Measurements from ENCODE around the gene FGF10.

The FGF10 gene

GRCh38 chr5:44358421-44358820, 30.8 kb downstream of the FGF10 start:
- DNase-seq (ENCODE audit: low read depth in 2 of 2): no peak

- no peak for DNase-seq (ENCODE audit: low read depth in 2 of 2)
Measured at GRCh38 chr5:44356231-44356630, 33.0 kb downstream of the FGF10 start.

DNA sequence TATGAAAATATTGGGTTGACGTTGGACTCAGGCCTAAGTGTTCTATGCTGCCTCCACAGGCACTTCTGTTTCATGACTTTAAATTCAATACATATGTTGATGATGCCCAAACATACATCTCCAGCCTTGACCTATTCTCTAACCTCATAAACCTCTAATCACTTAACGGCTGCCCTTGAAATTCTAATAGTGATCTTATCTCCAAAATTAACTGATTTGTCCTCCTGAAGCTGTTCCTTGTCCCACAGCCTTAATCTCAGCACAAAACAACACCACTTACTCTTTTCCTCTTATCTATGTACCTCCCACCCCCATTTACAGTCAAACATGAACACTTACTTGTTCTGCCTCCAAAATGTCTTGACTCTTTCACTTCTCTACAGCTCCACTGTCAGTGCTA, 43.3 kb downstream of the FGF10 start:
- DNase-seq (ENCODE audit: low read depth in 2 of 2): no peak

DNA sequence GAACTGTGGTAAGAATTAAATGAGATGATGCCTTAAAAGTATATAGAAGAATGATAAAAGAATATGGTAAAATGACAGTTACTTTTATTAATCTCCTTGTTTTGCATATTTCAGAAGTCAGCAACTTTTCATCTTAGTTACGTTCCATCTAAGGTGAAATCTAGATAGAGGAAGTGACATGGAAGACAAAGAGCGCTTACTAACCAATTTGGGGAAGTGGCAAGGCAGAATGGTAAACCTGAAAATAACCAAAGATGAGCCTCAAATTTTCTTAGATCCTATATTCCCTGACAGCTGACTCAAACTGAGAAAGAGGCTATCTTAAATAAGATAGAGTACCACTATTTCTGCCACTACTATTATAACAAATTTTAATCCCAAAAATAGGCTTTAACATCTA, 52.5 kb downstream of the FGF10 start:
- DNase-seq (ENCODE audit: low read depth in 2 of 2): no peak

DNA sequence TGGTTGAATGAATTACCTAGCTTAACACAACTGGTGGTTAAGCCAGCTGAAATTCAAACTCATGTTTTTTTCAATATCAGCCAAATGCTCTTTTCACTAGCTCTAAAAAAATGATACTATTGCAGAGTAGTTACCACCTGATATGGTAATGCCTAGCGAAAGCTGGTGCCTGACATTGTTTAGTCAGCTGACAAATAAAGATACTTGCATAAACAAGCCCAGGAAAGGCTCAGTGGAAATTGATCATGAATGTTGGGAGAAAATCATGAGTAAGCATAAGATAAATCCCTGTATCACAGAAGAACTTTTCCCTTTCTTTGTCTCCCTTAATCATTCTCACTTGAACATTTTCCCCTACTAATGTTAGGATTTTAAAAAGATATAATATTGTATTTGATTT, 54.6 kb downstream of the FGF10 start:
- no peak for DNase-seq (ENCODE audit: low read depth in 2 of 2)

GRCh38 chr5:44332285-44332971, 56.8 kb downstream of the FGF10 start:
- DNase-seq (ENCODE audit: low read depth in 2 of 2): no peak

- DNase-seq (ENCODE audit: low read depth in 2 of 2): no peak
Measured at GRCh38 chr5:44331471-44332050, 57.7 kb downstream of the FGF10 start.

DNA sequence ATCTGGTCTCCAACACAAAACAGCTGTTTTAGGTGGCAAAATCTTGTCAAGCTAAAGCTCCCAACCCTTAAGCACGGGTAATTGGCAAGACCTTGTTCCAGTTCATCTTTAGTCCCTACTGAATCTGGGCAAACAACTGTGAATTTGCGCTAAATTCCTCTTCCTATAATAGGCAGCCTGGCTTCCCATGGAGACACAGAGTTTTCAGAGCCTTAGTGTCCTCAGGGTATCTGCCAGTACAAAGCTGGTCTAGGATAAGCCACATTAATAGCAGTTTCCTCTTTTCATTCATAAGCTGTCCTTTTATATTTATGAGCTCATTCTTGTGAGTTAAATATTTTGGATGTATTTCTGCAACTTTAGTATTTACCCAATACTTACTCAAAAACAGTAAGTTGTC, 59.5 kb downstream of the FGF10 start:
- DNase-seq (ENCODE audit: low read depth in 2 of 2): no peak

DNA sequence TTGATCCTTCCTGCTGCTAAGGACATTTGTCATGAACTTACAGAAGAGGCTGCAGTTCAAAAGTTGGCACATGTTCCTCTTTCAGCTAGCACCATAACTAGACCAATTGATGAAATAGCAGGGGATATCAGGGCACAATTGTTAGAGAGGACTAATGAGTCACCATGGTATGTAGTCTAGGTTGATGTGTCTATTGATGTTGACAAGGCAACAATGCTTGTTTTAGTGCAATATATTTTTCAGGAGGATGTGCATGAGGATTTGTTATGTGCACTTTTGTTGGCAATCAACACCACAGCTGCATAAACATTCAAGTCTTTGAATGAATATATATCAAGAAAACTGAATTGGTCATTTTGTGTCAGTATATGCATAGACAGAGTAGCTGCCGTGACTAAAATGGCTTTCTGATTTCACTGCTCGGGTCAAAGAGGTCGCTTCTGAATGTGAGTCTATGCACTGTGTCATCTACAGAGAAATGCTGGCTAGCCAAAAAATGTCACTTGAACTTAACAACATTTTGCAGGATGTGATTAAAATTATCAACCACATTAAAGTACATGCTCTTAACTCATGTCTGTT, 68.0 kb downstream of the FGF10 start:
- DNase-seq (ENCODE audit: low read depth in 2 of 2): no peak

GRCh38 chr5:44320188-44320587, 69.0 kb downstream of the FGF10 start:
- no peak for DNase-seq (ENCODE audit: low read depth in 2 of 2)

GRCh38 chr5:44318883-44319282, 70.3 kb downstream of the FGF10 start:
- no peak for DNase-seq (ENCODE audit: low read depth in 2 of 2)

DNA sequence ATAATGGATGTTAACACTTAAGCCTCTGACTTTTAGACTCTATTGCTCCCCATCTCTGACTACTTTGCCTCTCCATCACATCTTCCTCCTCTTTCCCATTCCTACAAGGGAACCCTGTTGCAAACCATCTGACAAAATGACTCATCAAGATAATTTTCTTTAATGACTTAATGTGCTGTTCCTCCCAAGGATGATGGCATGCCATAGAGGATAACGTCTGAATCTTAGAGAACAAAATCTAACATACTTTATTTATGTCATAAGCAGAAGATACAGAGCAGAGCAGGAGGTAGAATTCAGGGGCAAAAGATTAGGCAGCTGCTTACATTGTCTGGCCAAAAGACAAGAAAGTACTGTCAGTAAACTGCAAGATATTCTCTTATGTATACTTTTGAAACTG, 76.8 kb downstream of the FGF10 start:
- DNase-seq (ENCODE audit: low read depth in 2 of 2): no peak

DNA sequence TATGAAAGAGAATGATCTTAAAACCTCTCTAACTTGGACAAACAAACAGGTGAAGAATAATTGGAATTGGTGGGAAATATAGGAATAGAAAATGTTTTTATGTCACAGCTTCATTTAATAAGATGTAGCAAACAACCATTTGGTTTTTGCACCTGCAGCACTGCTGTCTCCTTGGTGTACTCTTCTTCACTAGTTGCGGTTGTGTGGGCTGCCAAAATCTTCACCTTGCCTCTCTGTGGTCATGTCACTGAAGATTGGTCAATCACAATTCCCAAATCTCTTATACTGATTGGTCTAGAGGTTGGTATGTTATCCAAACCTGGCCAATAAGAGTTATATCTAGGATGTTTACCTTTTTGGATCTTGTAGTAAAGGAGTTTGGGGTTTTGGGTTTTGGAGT, 88.7 kb downstream of the FGF10 start:
- DNase-seq (ENCODE audit: low read depth in 2 of 2): no peak

- DNase-seq (ENCODE audit: low read depth in 2 of 2): no peak
Measured at GRCh38 chr5:44299394-44299793, 89.8 kb downstream of the FGF10 start.

DNA sequence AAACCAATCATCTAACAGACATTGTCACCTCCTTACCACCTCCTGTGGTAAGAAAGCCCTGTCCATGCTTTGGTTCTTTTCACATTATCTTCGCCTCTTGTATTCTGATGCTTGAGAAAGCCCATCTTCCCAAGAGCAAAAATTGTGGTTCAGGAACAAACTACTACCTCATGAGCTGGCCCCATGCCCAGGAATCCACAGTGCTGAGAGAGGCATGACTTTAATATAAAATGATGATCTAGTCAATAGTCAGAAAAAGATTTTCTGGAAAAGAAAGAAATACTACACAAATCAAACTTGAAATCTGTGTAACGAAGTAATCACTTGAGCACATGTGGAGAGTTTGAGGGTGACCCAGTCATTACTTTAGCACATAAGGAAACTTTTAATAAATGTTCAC, 94.7 kb downstream of the FGF10 start:
- no peak for DNase-seq (ENCODE audit: low read depth in 2 of 2)

DNA sequence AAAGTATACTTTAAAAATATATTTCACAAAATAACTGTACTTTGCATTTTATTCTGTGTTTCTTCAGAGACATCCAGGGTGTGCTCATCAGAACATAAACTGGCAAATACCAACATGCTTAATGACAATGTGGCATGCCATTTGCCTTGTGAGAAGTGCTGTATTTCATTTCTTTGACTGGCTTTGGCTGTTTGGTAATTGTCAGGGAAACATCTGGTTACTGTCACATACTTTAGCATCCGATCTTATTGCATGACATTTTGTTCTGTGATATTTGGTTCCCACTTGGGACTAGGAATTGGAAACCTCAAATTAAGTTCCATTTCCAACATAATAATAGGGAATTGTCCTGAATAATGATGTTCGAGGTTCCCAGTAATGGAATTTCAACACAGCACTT, 96.5 kb downstream of the FGF10 start:
- DNase-seq (ENCODE audit: low read depth in 2 of 2): no peak

DNA sequence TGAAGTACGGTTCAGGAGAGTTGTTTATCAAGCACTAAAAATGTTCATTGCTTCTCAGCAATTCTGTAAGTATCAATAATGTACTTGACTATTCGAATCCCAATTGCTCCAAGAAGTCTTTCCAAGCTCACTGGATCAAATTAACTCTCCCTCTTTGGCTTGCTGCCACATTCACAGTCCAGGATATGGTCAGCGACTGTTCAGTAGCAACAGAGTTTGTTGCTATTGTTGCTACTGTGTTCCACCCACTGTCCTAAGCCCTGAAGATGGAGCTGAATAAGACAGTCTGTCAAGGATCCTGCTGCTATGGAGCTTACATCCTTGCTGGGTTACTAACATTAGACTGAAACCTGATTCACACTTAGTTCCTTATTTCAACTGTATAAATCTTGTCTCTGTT, 110.8 kb downstream of the FGF10 start:
- no peak for DNase-seq (ENCODE audit: low read depth in 2 of 2)

- no peak for DNase-seq (ENCODE audit: low read depth in 2 of 2)
Measured at GRCh38 chr5:44275908-44276307, 113.3 kb downstream of the FGF10 start.

DNA sequence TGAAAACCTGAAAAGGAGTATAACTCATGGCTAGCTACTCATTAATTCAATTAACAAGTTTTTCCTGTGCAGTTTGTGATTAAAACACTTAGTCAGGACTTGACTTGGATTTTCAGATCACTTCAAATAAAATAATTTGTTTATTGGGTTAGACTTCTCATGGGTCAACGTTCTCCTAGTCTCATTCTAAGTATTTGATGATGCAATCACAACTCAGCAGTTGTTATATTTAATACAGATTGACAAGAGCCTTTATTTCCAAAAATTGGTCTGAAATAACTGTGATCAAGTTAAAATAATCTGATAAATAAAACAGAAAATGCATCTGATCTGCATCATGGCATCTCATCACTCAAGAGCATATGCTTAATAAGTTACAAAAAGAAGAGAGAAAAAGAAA, 113.9 kb downstream of the FGF10 start:
- no peak for DNase-seq (ENCODE audit: low read depth in 2 of 2)

GRCh38 chr5:44267909-44268308, 121.3 kb downstream of the FGF10 start:
- DNase-seq (ENCODE audit: low read depth in 2 of 2): no peak

DNA sequence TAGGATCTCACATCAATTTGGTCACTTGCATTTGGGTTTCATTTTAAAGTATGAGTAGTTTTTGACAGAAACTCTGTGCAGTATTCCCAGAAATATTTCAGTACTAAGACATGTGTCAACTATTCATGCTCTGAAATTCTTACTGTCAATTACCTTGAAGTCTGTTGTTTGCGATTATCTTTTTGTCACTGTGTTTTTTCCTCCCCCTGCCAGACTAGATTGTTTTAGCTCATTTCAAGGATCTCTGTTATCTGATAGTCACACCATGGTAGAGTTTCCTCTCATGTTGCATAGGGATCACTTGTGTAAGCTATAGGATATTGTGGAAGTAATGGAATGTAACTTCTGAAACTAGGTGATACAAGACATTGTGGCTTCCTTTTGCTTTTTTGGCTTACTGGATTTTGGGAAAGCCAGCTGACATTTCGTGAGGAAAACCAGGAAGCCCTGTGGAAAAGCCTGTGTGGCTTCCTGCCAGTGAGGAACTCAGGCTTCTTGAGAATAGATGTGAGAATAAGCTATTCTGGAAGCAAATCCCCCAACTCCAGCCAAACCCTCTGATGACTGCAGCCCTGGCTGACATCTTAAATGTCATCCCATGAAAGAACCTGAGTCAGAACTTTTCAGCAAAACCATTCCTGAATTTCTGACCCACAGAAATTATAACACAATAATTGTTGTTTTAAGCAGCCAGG, 122.2 kb downstream of the FGF10 start:
- no peak for DNase-seq (ENCODE audit: low read depth in 2 of 2)

- no peak for DNase-seq (ENCODE audit: low read depth in 2 of 2)
Measured at GRCh38 chr5:44265713-44266112, 123.5 kb downstream of the FGF10 start.

DNA sequence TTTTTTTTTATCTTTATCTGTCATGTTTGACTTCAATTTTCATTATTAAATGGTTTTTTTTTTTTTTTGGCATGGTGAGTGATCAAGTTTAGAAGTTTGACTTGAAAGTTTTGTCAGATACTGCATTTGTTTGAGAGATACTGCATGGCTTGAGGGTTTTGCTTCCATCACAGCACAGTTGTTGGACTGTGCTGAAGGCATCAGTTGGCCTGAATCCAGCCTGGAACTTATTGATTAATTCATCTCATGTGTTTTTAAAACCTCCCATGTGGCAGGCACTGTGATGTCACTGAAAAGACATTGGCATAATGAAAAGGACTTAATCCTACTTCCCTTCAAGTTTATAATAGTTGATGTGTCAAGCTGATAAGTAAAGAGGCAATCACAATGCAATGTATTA, 128.4 kb downstream of the FGF10 start:
- no peak for DNase-seq (ENCODE audit: low read depth in 2 of 2)

All from stimulated activated CD4-positive, alpha-beta T cell treated with anti-CD3 and anti-CD28 coated beads, Interleukin-15, amount 100 ng/mL, for 48 hours (primary cell).